ENCODE measurements around the gene NCAPD3.

The NCAPD3 gene

GRCh38 chr11:134155946-134156865 is 67.6 kb downstream of the NCAPD3 start:
- Histone ChIP-seq H2BK12ac (ENCODE audit: low read length) (no peak overlapping the region), H3K27me3 (ENCODE audit: control insufficient read depth in 3 of 3, insufficient read depth in 3 of 3, low read depth in 1 of 3, low read length in 3 of 3) (no peaks in the 10 kb centered on the region), H3K36me3 (replicated peaks in 1 of 2; ENCODE audit: control insufficient read depth in 2 of 2, insufficient read depth in 2 of 2, low read length in 2 of 2) (peaks cover 57 to 100% of the 10 kb centered on the region in 2 donors), H3K18ac (ENCODE audit: low read length) (no peak overlapping the region), H4K91ac (ENCODE audit: low read depth, low read length, poor library complexity) (no peak overlapping the region), H3K4ac (ENCODE audit: low read length) (no peak overlapping the region), H3K14ac (ENCODE audit: low read length) (peak overlapping the region; percentile 23), H3K23ac (ENCODE audit: low read depth, low read length, poor library complexity) (no peak overlapping the region), H4K8ac (ENCODE audit: low read depth, low read length) (no peak overlapping the region), H2AFZ (ENCODE audit: low read length) (no peak overlapping the region), H3K79me1 (ENCODE audit: low read depth, low read length) (peaks cover 2% of the 10 kb centered on the region), H3K9ac (ENCODE audit: low read depth, low read length, poor library complexity) (no peak overlapping the region), H2BK15ac (ENCODE audit: low read length) (no peak overlapping the region), H3K4me1 (ENCODE audit: control insufficient read depth in 2 of 2, insufficient read depth in 1 of 2, low read depth in 1 of 2, low read length in 2 of 2) (no peaks in the 10 kb centered on the region), H2BK5ac (ENCODE audit: low read length) (no peak overlapping the region), H3K9me3 (replicated peaks in 1 of 2; ENCODE audit: control insufficient read depth in 2 of 2, insufficient read depth in 1 of 2, low read depth in 1 of 2, low read length in 2 of 2) (peaks cover 0 to 6% of the 10 kb centered on the region in 2 donors), H2AK5ac (ENCODE audit: low read depth, low read length) (no peak overlapping the region), H2BK120ac (ENCODE audit: low read depth, low read length) (no peak overlapping the region), H3K4me2 (ENCODE audit: insufficient read depth, low read length, poor library complexity, severe bottlenecking) (no peak overlapping the region), H3K4me3 (ENCODE audit: low read length in 2 of 2) (no peak overlapping the region), H3K27ac (replicated peaks; ENCODE audit: low read length) (no peak overlapping the region)
- no CpG with 5 or more reads among the region's 28 CpGs for WGBS, 2 donors (ENCODE audit: extremely low coverage in 2 of 2, insufficient read length in 2 of 2, insufficient replicate concordance in 1 of 2)
- no peak for DNase-seq (ENCODE audit: low spot score)

DNA sequence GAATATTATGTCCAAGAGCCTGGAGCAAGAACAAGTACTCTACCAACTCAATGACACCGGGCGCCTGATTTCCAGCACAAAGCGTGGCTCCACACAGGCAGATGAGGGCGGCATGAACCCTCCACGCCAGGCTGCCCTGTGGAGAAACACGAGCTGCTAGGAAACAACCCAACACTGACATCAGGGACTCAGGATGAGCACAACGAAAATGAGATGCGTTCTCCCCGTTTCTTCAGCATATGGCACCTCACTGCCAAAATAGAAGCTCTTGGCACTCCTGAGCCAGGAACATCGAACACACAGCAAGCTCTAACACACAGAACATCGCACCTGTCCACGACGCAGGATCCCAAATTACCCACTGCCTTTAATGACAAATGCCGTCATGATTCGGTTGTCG is 68.3 kb downstream of the NCAPD3 start:
- Histone ChIP-seq H2BK120ac (ENCODE audit: low read depth, low read length) (no peak overlapping the region), H3K79me1 (ENCODE audit: low read depth, low read length) (peaks cover 2% of the 10 kb centered on the region), H2BK15ac (ENCODE audit: low read length) (no peak overlapping the region), H3K18ac (ENCODE audit: low read length) (no peak overlapping the region), H4K91ac (ENCODE audit: low read depth, low read length, poor library complexity) (no peak overlapping the region), H3K4ac (ENCODE audit: low read length) (no peak overlapping the region), H3K4me3 (ENCODE audit: low read length in 2 of 2) (no peak overlapping the region), H2BK12ac (ENCODE audit: low read length) (no peak overlapping the region), H2AK5ac (ENCODE audit: low read depth, low read length) (no peak overlapping the region), H3K4me2 (ENCODE audit: insufficient read depth, low read length, poor library complexity, severe bottlenecking) (no peak overlapping the region), H3K9me3 (replicated peaks in 1 of 2; ENCODE audit: control insufficient read depth in 2 of 2, insufficient read depth in 1 of 2, low read depth in 1 of 2, low read length in 2 of 2) (peaks cover 0 to 2% of the 10 kb centered on the region in 2 donors), H3K14ac (ENCODE audit: low read length) (no peak overlapping the region), H4K8ac (ENCODE audit: low read depth, low read length) (no peak overlapping the region), H3K9ac (ENCODE audit: low read depth, low read length, poor library complexity) (no peak overlapping the region), H3K23ac (ENCODE audit: low read depth, low read length, poor library complexity) (no peak overlapping the region), H2AFZ (ENCODE audit: low read length) (no peak overlapping the region), H3K4me1 (ENCODE audit: control insufficient read depth in 2 of 2, insufficient read depth in 1 of 2, low read depth in 1 of 2, low read length in 2 of 2) (no peaks in the 10 kb centered on the region), H3K36me3 (replicated peaks in 1 of 2; ENCODE audit: control insufficient read depth in 2 of 2, insufficient read depth in 2 of 2, low read length in 2 of 2) (peaks cover 56 to 100% of the 10 kb centered on the region in 2 donors), H2BK5ac (ENCODE audit: low read length) (no peak overlapping the region), H3K27me3 (ENCODE audit: control insufficient read depth in 3 of 3, insufficient read depth in 3 of 3, low read depth in 1 of 3, low read length in 3 of 3) (no peaks in the 10 kb centered on the region), H3K27ac (replicated peaks; ENCODE audit: low read length) (no peak overlapping the region)
- WGBS, 2 donors (ENCODE audit: extremely low coverage in 2 of 2, insufficient read length in 2 of 2, insufficient replicate concordance in 1 of 2) = no CpG with 5 or more reads among the region's 16 CpGs
- no peak for DNase-seq (ENCODE audit: low spot score)

DNA sequence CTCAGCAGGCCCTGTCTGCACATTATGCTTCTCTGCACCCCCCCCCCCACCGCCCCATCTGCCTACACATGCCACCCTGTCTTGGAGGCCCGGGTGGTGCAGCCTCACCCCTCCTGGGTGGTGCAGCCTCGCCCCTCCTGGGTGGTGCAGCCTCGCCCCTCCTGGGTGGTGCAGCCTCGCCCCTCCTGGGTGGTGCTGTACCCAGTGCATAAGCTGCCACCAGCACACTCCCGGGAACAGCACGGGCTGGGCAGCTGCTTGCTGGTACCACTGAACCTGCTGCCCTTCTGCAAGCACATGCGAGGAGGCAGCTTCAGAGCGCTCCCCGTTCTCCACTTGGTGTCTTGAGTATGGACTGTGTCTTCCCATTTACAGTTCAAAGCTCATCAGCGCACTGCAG is 69.3 kb downstream of the NCAPD3 start:
- no peak overlapping the region for H4K8ac ChIP-seq (ENCODE audit: low read depth, low read length)
- H3K4me2 ChIP-seq (ENCODE audit: insufficient read depth, low read length, poor library complexity, severe bottlenecking) = no peak overlapping the region
- no peak overlapping the region for H2BK120ac ChIP-seq (ENCODE audit: low read depth, low read length)
- H2AFZ ChIP-seq (ENCODE audit: low read length) = no peak overlapping the region
- no peaks in the 10 kb centered on the region for H3K27me3 ChIP-seq (ENCODE audit: control insufficient read depth in 3 of 3, insufficient read depth in 3 of 3, low read depth in 1 of 3, low read length in 3 of 3)
- H3K4ac ChIP-seq (ENCODE audit: low read length) = no peak overlapping the region
- no peak overlapping the region for H2BK5ac ChIP-seq (ENCODE audit: low read length)
- H3K9ac ChIP-seq (ENCODE audit: low read depth, low read length, poor library complexity) = no peak overlapping the region
- no peak overlapping the region for H2AK5ac ChIP-seq (ENCODE audit: low read depth, low read length)
- WGBS, 2 donors (ENCODE audit: extremely low coverage in 2 of 2, insufficient read length in 2 of 2, insufficient replicate concordance in 1 of 2) = no CpG with 5 or more reads among the region's 11 CpGs
- H2BK15ac ChIP-seq (ENCODE audit: low read length) = no peak overlapping the region
- H3K4me3 ChIP-seq (ENCODE audit: low read length in 2 of 2) = no peak overlapping the region
- peaks cover 52 to 100% of the 10 kb centered on the region in 2 donors for H3K36me3 ChIP-seq (replicated peaks in 1 of 2; ENCODE audit: control insufficient read depth in 2 of 2, insufficient read depth in 2 of 2, low read length in 2 of 2)
- H3K14ac ChIP-seq (ENCODE audit: low read length) = no peak overlapping the region
- H3K18ac ChIP-seq (ENCODE audit: low read length) = no peak overlapping the region
- H3K27ac ChIP-seq (replicated peaks; ENCODE audit: low read length) = no peak overlapping the region
- H3K4me1 ChIP-seq (ENCODE audit: control insufficient read depth in 2 of 2, insufficient read depth in 1 of 2, low read depth in 1 of 2, low read length in 2 of 2) = no peaks in the 10 kb centered on the region
- no peak overlapping the region for H3K23ac ChIP-seq (ENCODE audit: low read depth, low read length, poor library complexity)
- no peak overlapping the region for H4K91ac ChIP-seq (ENCODE audit: low read depth, low read length, poor library complexity)
- peaks cover 2% of the 10 kb centered on the region for H3K79me1 ChIP-seq (ENCODE audit: low read depth, low read length)
- no peak overlapping the region for H2BK12ac ChIP-seq (ENCODE audit: low read length)
- DNase-seq (ENCODE audit: low spot score) = no peak
- H3K9me3 ChIP-seq (replicated peaks in 1 of 2; ENCODE audit: control insufficient read depth in 2 of 2, insufficient read depth in 1 of 2, low read depth in 1 of 2, low read length in 2 of 2) = peaks cover 0 to 2% of the 10 kb centered on the region in 2 donors

DNA sequence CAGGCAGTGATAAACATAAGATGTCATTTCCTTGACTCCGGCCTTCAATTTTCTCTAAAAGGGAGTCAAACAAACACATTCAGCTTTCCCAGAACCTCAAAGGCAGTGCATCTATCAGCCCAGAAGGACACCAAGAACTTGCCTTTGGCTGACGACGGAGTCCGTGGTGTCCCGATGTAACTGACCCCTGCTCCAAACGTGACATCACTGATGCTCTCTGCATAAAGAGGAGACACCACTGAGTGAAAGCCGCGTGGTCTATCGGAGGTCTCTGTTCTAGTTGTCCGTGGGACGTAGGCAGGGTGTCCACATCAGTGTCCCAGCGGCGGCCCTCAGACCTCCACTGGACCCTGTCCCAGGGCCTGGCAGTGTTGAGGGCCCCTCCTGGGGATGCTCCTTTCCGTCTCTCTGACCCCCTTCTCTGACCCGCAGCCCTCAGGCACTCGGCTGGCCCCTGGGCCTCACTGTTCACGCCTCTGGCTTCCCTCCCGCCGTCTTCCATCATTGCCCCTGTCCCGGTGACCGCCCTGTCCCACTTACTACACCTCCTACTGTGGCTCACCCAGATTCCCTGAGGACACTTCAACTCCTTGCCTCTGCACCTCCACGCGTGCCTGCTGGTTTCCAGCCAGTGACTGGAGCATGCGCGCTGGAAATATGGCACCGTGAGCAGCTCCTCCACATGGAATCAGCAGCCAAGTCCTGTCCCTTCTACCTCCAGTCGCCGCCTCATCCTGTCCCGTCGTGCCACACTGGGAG is 70.4 kb downstream of the NCAPD3 start:
- H3K14ac ChIP-seq (ENCODE audit: low read length) = peak overlapping the region; percentile 38
- H3K36me3 ChIP-seq (replicated peaks in 1 of 2; ENCODE audit: control insufficient read depth in 2 of 2, insufficient read depth in 2 of 2, low read length in 2 of 2) = peaks cover 61 to 100% of the 10 kb centered on the region in 2 donors
- no peaks in the 10 kb centered on the region for H3K4me1 ChIP-seq (ENCODE audit: control insufficient read depth in 2 of 2, insufficient read depth in 1 of 2, low read depth in 1 of 2, low read length in 2 of 2)
- H3K4me3 ChIP-seq (ENCODE audit: low read length in 2 of 2) = no peak overlapping the region
- H2AFZ ChIP-seq (ENCODE audit: low read length) = no peak overlapping the region
- no peak overlapping the region for H2BK120ac ChIP-seq (ENCODE audit: low read depth, low read length)
- H3K18ac ChIP-seq (ENCODE audit: low read length) = no peak overlapping the region
- no peak overlapping the region for H4K91ac ChIP-seq (ENCODE audit: low read depth, low read length, poor library complexity)
- no peak overlapping the region for H2BK12ac ChIP-seq (ENCODE audit: low read length)
- no peak for DNase-seq (ENCODE audit: low spot score)
- H3K27ac ChIP-seq (replicated peaks; ENCODE audit: low read length) = no peak overlapping the region
- H3K23ac ChIP-seq (ENCODE audit: low read depth, low read length, poor library complexity) = no peak overlapping the region
- H3K9me3 ChIP-seq (replicated peaks in 1 of 2; ENCODE audit: control insufficient read depth in 2 of 2, insufficient read depth in 1 of 2, low read depth in 1 of 2, low read length in 2 of 2) = peaks cover 0 to 2% of the 10 kb centered on the region in 2 donors
- H3K4me2 ChIP-seq (ENCODE audit: insufficient read depth, low read length, poor library complexity, severe bottlenecking) = no peak overlapping the region
- no peak overlapping the region for H3K4ac ChIP-seq (ENCODE audit: low read length)
- no peak overlapping the region for H2BK5ac ChIP-seq (ENCODE audit: low read length)
- no peaks in the 10 kb centered on the region for H3K27me3 ChIP-seq (ENCODE audit: control insufficient read depth in 3 of 3, insufficient read depth in 3 of 3, low read depth in 1 of 3, low read length in 3 of 3)
- peak overlapping the region; percentile 26 for H3K9ac ChIP-seq (ENCODE audit: low read depth, low read length, poor library complexity)
- peaks cover 2% of the 10 kb centered on the region for H3K79me1 ChIP-seq (ENCODE audit: low read depth, low read length)
- H2AK5ac ChIP-seq (ENCODE audit: low read depth, low read length) = no peak overlapping the region
- no peak overlapping the region for H4K8ac ChIP-seq (ENCODE audit: low read depth, low read length)
- H2BK15ac ChIP-seq (ENCODE audit: low read length) = no peak overlapping the region
- WGBS, 2 donors (ENCODE audit: extremely low coverage in 2 of 2, insufficient read length in 2 of 2, insufficient replicate concordance in 1 of 2) = no CpG with 5 or more reads among the region's 30 CpGs

Data from neuronal stem cell (in vitro differentiated cells).